Heart right ventricle (tissue), 16 donors: ENCODE results near the gene ATP1A4. TPM values are rescaled to one million over a fixed set of nuclear protein-coding genes. Genes with fewer than 3 reads are reported as not detected.

ENCODE experiments used
- ATAC-seq, 8 donors: fragments of 200-7000 bp; cut with Tn5 transposase; one replicate each; pipeline ENCODE4 v1.9.1; 2020; ENCODE audit warnings: mild to moderate bottlenecking in 8 of 8, moderate library complexity in 8 of 8, moderate number of reproducible peaks in 1 of 8
- DNase-seq, 2 donors: peaks; one replicate each; pipeline ENCODE4 v3.0.0-alpha.2; 2020
- H3K27ac ChIP-seq, 10 donors: fragments of 200-600 bp; sonication (generic) in 2 of 10; one replicate each; pipeline versions ENCODE4 v1.5.0 to v1.8.0; 2020 to 2022; ENCODE audit warnings: mild to moderate bottlenecking in 3 of 10
- H3K27me3 ChIP-seq, 7 donors: fragments of 200-600 bp; one replicate each; pipeline ENCODE4 v1.8.0; 2021 to 2022; ENCODE audit warnings: mild to moderate bottlenecking in 2 of 7
- H3K36me3 ChIP-seq, 9 donors: fragments of 200-600 bp; sonication (generic) in 1 of 9; one replicate each; pipeline versions ENCODE4 v1.5.0 to v1.8.0; 2020 to 2022; ENCODE audit warnings: mild to moderate bottlenecking in 2 of 9
- H3K4me1 ChIP-seq, 9 donors: fragments of 200-600 bp; sonication (generic) in 1 of 9; one replicate each; pipeline versions ENCODE4 v1.5.0 to v1.8.0; 2020 to 2022; ENCODE audit warnings: mild to moderate bottlenecking in 4 of 9
- H3K4me3 ChIP-seq, 10 donors: fragments of 200-600 bp; sonication (generic) in 2 of 10; one replicate each; pipeline versions ENCODE4 v1.5.0 to v1.8.0; 2020 to 2022; ENCODE audit warnings: mild to moderate bottlenecking in 7 of 10, moderate library complexity in 2 of 10
- H3K9me3 ChIP-seq, 11 donors: fragments of 200-600 bp in 10 of 11; sonication (generic) in 2 of 11; one replicate each; pipeline versions ENCODE4 v1.5.0 to v1.8.0; 2013 to 2022; ENCODE audit warnings: mild to moderate bottlenecking in 2 of 11, control low read depth in 1 of 11, moderate library complexity in 1 of 11
- CTCF ChIP-seq, 9 donors: fragments of 200-600 bp; sonication (generic) in 2 of 9; IDR thresholded peaks; one replicate each; pipeline versions ENCODE4 v1.5.0 to v1.8.0; 2021 to 2022; ENCODE audit warnings: antibody characterized with exemption in 9 of 9, mild to moderate bottlenecking in 5 of 9, moderate library complexity in 1 of 9
- WGBS, 2 donors: extraction: QIAGEN DNeasy Blood & Tissue Kit; methylation state at CpG; one replicate each; pipeline ENCODE4 v1.1.7; 2013; ENCODE audit warnings: inconsistent platforms in 1 of 2; 5-methylcytosine and 5-hydroxymethylcytosine counted together
- intact Hi-C, 10 donors: fragments of 100-400 bp; cut with DNase I; formaldehyde crosslinking; loops; one replicate each; pipeline versions ENCODE4 v1.11.1 to v1.14.2; 2022
- polyA plus RNA-seq, 2 donors: library from polyadenylated mRNA; stranded (reverse); fragments of 200-250 nt; gene quantifications; one replicate each; pipeline ENCODE4 v1.2.3, GENCODE V29; 2013
- total RNA-seq, 10 donors: library from RNA; stranded (reverse); fragmentation: NEBNext Ultra II Directional in 3 of 10; extraction: Animal tissue kit (Norgen Biotek cat#: 25700) in 3 of 10; gene quantifications; one replicate each; pipeline versions ENCODE4 v1.2.1 to v1.2.4, GENCODE V29; 2021 to 2023
- donor health status: Arrhythmogenic right ventricular cardiomyopathy.
- donor health status: ischemic (EF 13 %, LVEDD 7.1; RV severe dilation, severe dysfunction).
- donor health status: healthy with polysubstance abuse.
- donor health status: DM: no; HTN: yes; CAD: no.
- donor health status: DM: no; HTN: no; CAD: no.
- donor health status: ischemic (EF 25% LVEDD 6.9; RV normal size, moderate dysfunction).
- donor health status: ischemic (EF 25% LVEDD 5.7; RV mildly dilated, moderate dysfunction).
- donor health status: healthy.
- donor health status: DM: yes; HTN: yes; CAD: no.
- donor health status: Ischemic cardiomyopathy.
- donor health status: ischemic (EF 35%, LVEDD 5.7; RV mildly dilated, moderate dysfunction).
- donor health status: nonischemic (EF 11% LVEDD 7.7; RV severe dilation, severe dysfunction).
- donor health status: DM: yes; HTN: yes; CAD: no.
- donor health status: PGD.
- donor health status: ischemic (EF 29% LVEDD 5.4; RV normal size, mild dysfunction).
- donor health status: nonischemic (EF 23%, LVEDD 6.1; RV moderate dilation, normal function).

Gene ATP1A4
- total and polyA plus RNA-seq, 12 donors = 0.04 to 1.5 (median 0.29) TPM; not detected in 5

- DNase-seq (peak in 1 of 2 donors; percentile 71), ATAC-seq (peak in 7 of 8 donors; percentile 12 to 51 (median 37))
- Histone ChIP-seq H3K27me3 (no peaks in the 10 kb centered on the region), H3K36me3 (peaks cover 0 to 17% (median 0%) of the 10 kb centered on the region in 9 donors), H3K4me1 (peaks cover 7 to 73% (median 42%) of the 10 kb centered on the region in 9 donors), H3K27ac (peak overlapping the region; percentile 34 to 91 (median 80)), H3K4me3 (peak overlapping the region; percentile 25 to 68 (median 54)), H3K9me3 (no peaks in the 10 kb centered on the region)
- TF ChIP-seq CTCF (IDR thresholded peaks at IDR 0.05) = no peak
- 30 to 44% methylated on average over 12 of the region's 12 CpGs for WGBS, 2 donors
- intact Hi-C loops = loop anchor here in 1 of 10 donors (5.0 kb wide), 1 partner anchor 76 kb away; the partner anchor contains the start of gene CASQ1
These were observed 34.9 kb upstream of the ATP1A4 start for GRCh38 chr1:160116283-160117147.

GRCh38 chr1:160117300-160117699, 34.1 kb upstream of the ATP1A4 start:
- intact Hi-C loops = loop anchor here in 1 of 10 donors (5.0 kb wide), 1 partner anchor 75 kb away; the partner anchor contains the start of gene CASQ1
- no peak for ATAC-seq
- Histone ChIP-seq H3K27ac (peak overlapping the region in 9 of 10 donors; percentile 65 to 91 (median 84)), H3K4me3 (peak overlapping the region; percentile 25 to 68 (median 54)), H3K27me3 (no peaks in the 10 kb centered on the region), H3K9me3 (no peaks in the 10 kb centered on the region), H3K4me1 (peaks cover 7 to 67% (median 42%) of the 10 kb centered on the region in 9 donors), H3K36me3 (peaks cover 0 to 24% (median 0%) of the 10 kb centered on the region in 9 donors)
- no peak for TF ChIP-seq CTCF (IDR thresholded peaks at IDR 0.05)
- no peak for DNase-seq
- 24 to 29% methylated on average over 1 of the region's 1 CpG for WGBS, 2 donors

GRCh38 chr1:160117709-160118183, 33.7 kb upstream of the ATP1A4 start:
- Histone ChIP-seq H3K4me1 (peaks cover 7 to 68% (median 42%) of the 10 kb centered on the region in 9 donors), H3K27ac (peak overlapping the region in 8 of 10 donors; percentile 72 to 91 (median 84)), H3K36me3 (peaks cover 0 to 28% (median 0%) of the 10 kb centered on the region in 9 donors), H3K9me3 (no peaks in the 10 kb centered on the region), H3K27me3 (no peaks in the 10 kb centered on the region), H3K4me3 (peak overlapping the region; percentile 25 to 68 (median 54))
- intact Hi-C loops = loop anchor here in 1 of 10 donors (5.0 kb wide), 1 partner anchor 75 kb away; the partner anchor contains the start of gene CASQ1
- DNase-seq (peak; percentile 48 to 54), ATAC-seq (peak in 7 of 8 donors; percentile 35 to 75 (median 61))
- no peak for TF ChIP-seq CTCF (IDR thresholded peaks at IDR 0.05)
- WGBS, 2 donors = 22 to 32% methylated on average over 8 of the region's 8 CpGs

GRCh38 chr1:160118928-160119327, 32.5 kb upstream of the ATP1A4 start:
- Histone ChIP-seq H3K27me3 (no peaks in the 10 kb centered on the region), H3K4me1 (peaks cover 0 to 70% (median 44%) of the 10 kb centered on the region in 9 donors), H3K4me3 (peak overlapping the region in 5 of 10 donors; percentile 56 to 68 (median 63)), H3K36me3 (peaks cover 0 to 39% (median 0%) of the 10 kb centered on the region in 9 donors), H3K9me3 (no peaks in the 10 kb centered on the region), H3K27ac (peak overlapping the region in 1 of 10 donors; percentile 84)
- no peak for TF ChIP-seq CTCF (IDR thresholded peaks at IDR 0.05)
- WGBS, 2 donors = 91% methylated on average over 3 of the region's 3 CpGs
- ATAC-seq = no peak
- DNase-seq = no peak
- intact Hi-C loops = loop anchor here in 1 of 10 donors (5.0 kb wide), 1 partner anchor 73 kb away; the partner anchor contains the start of gene CASQ1
